Measurements from ENCODE around the gene CAMTA1.
A peak's percentile ranks its signal among the peaks of the same experiment; 100 is the strongest.

Gene CAMTA1

GRCh38 chr1:7549277-7550161 lies 764.3 kb downstream of the CAMTA1 start:
- peaks cover 68% of the 10 kb centered on the region for H3K4me1 ChIP-seq
- TF ChIP-seq Cebpa-rat (IDR thresholded peaks at IDR 0.05): no peak
- no peaks in the 10 kb centered on the region for H3K27me3 ChIP-seq
- peak overlapping the region; percentile 67 for H3K9ac ChIP-seq
- H3K27ac ChIP-seq: peak overlapping the region; percentile 89
- H4K20me1 ChIP-seq: no peaks in the 10 kb centered on the region
- peak overlapping the region; percentile 47 for H3K4me3 ChIP-seq
- no peaks in the 10 kb centered on the region for H3K36me3 ChIP-seq
- H3K9me3 ChIP-seq: peaks cover 14% of the 10 kb centered on the region
- peak overlapping the region; percentile 99 for H3K4me2 ChIP-seq

- Histone ChIP-seq H3K27me3 (no peaks in the 10 kb centered on the region), H4K20me1 (no peaks in the 10 kb centered on the region), H3K36me3 (no peaks in the 10 kb centered on the region), H3K9ac (peak overlapping the region; percentile 67), H3K4me3 (no peak overlapping the region), H3K9me3 (peaks cover 12% of the 10 kb centered on the region), H3K4me1 (peaks cover 76% of the 10 kb centered on the region), H3K4me2 (peak overlapping the region; percentile 99), H3K27ac (peak overlapping the region; percentile 89)
- TF ChIP-seq Cebpa-rat (IDR thresholded peaks at IDR 0.05): no peak
Observed at GRCh38 chr1:7550261-7550865, 765.1 kb downstream of the CAMTA1 start.

DNA sequence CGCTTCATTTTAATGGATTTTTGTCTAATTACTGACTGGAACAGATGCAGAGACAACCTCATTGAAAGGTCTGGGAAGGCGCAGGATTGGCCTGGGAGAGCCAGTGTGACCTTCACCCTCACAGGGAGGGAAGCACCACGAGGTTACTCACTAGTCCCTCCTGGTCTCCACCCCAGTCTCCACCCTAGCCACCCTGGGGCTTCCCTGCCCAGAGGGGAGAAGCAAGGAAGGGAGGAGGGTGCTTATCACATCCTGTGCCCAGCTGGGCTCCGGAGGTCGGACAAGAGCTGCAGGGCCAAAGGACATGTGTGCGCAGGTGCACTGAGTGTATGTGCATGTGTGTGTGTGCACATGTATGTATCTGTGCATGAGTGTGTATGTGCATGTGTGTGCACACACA lies 765.7 kb downstream of the CAMTA1 start:
- H3K27me3 ChIP-seq: no peaks in the 10 kb centered on the region
- peaks cover 12% of the 10 kb centered on the region for H3K9me3 ChIP-seq
- peaks cover 83% of the 10 kb centered on the region for H3K4me1 ChIP-seq
- H3K36me3 ChIP-seq: no peaks in the 10 kb centered on the region
- peak overlapping the region; percentile 99 for H3K4me2 ChIP-seq
- no peak for TF ChIP-seq Cebpa-rat (IDR thresholded peaks at IDR 0.05)
- peak overlapping the region; percentile 89 for H3K27ac ChIP-seq
- H4K20me1 ChIP-seq: no peaks in the 10 kb centered on the region
- H3K9ac ChIP-seq: no peak overlapping the region
- H3K4me3 ChIP-seq: no peak overlapping the region

DNA sequence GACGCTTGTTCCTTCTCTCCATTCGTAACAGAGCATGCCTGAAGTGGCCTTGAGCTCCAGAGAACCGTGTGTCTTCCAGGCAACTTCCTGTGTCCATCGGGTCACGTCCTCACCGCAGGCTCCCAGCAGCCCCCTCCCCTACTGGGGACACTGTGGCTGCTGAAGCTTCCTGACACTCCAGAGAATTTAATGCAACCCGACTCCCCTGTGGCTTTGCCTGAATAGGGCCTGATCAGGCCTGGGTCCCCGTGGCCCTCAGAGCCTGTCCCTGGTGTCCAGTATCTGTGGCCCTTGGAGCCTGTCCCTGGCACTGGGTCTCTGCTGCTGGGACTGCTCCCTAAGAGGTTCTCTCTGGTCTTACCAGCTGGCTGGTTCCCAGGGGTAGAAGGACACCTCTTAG lies 766.2 kb downstream of the CAMTA1 start:
- no peaks in the 10 kb centered on the region for H4K20me1 ChIP-seq
- H3K4me1 ChIP-seq: peaks cover 87% of the 10 kb centered on the region
- peak overlapping the region; percentile 46; the same call in 1 of the 2 replicates for H3K9ac ChIP-seq
- H3K27me3 ChIP-seq: no peaks in the 10 kb centered on the region
- no peak for TF ChIP-seq Cebpa-rat (IDR thresholded peaks at IDR 0.05)
- peaks cover 12% of the 10 kb centered on the region for H3K9me3 ChIP-seq
- peak overlapping the region; percentile 89 for H3K27ac ChIP-seq
- no peak overlapping the region for H3K4me3 ChIP-seq
- H3K36me3 ChIP-seq: no peaks in the 10 kb centered on the region
- H3K4me2 ChIP-seq: peak overlapping the region; percentile 99

DNA sequence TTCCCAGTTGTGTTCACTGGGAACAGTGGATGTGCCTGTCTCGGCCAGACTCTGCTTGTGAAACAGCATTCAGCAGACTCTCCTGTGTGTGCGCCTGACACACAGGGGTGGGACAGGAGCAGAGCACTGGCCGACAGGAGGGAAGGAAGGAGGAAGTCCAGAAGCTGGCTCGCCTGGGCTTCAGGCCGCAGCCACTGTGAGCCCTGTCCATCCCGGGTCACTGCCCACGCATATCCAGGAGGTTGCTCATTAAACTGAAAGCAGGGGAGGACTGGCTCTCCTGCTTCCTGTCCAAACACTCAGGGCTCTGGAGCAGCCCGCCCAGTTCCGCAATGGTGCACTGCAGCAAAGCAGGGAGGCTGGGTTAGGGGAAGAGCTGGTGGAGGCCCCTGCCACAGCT lies 767.1 kb downstream of the CAMTA1 start:
- TF ChIP-seq Cebpa-rat (IDR thresholded peaks at IDR 0.05): no peak
- peaks cover 12% of the 10 kb centered on the region for H3K9me3 ChIP-seq
- peak overlapping the region; percentile 89 for H3K27ac ChIP-seq
- H3K27me3 ChIP-seq: no peaks in the 10 kb centered on the region
- peak overlapping the region; percentile 46; the same call in 1 of the 2 replicates for H3K9ac ChIP-seq
- H3K4me2 ChIP-seq: peak overlapping the region; percentile 99
- no peaks in the 10 kb centered on the region for H4K20me1 ChIP-seq
- no peaks in the 10 kb centered on the region for H3K36me3 ChIP-seq
- H3K4me3 ChIP-seq: no peak overlapping the region
- peaks cover 97% of the 10 kb centered on the region for H3K4me1 ChIP-seq

DNA sequence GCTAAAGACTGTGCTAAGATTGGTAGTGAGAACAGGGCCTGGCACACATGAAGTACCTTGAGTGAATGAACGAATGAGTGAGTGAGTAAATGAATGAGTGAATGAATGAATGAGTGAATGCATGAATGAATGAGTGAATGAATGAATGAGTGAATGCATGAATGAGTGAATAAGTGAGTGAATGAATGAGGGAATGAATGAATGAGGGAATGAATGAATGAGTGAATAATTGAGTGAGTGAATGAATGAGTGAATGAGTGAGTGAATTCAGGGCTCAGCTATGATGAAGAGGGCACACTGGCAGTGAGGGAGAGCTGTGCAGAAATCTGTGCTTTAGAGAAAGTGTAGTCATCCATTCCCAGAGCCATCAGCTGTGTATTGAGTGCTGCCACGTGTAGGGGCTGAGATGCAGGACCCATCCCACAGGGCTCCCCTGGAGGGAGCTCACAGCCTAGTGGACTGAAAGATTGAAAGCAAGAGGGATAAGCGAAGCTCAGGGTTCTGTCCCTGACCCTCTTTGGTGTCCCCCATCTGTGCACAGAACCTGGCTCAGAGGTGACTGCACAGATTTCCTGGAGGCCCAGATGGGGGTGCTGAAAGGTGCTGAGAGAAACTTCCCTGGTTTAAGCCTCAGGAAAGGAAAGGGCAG lies 767.9 kb downstream of the CAMTA1 start:
- Histone ChIP-seq H3K4me2 (peak overlapping the region; percentile 99), H3K4me1 (peaks cover 100% of the 10 kb centered on the region), H3K9ac (peak overlapping the region; percentile 46; the same call in 1 of the 2 replicates), H3K27me3 (no peaks in the 10 kb centered on the region), H4K20me1 (no peaks in the 10 kb centered on the region), H3K27ac (peak overlapping the region; percentile 89), H3K36me3 (no peaks in the 10 kb centered on the region), H3K9me3 (peaks cover 12% of the 10 kb centered on the region), H3K4me3 (no peak overlapping the region)
- no peak for TF ChIP-seq Cebpa-rat (IDR thresholded peaks at IDR 0.05)

GRCh38 chr1:7554385-7555235 lies 769.4 kb downstream of the CAMTA1 start:
- Histone ChIP-seq H3K27me3 (no peaks in the 10 kb centered on the region), H4K20me1 (no peaks in the 10 kb centered on the region), H3K4me1 (peaks cover 100% of the 10 kb centered on the region), H3K36me3 (no peaks in the 10 kb centered on the region), H3K27ac (peak overlapping the region; percentile 89), H3K9ac (peak overlapping the region; percentile 71), H3K4me2 (peak overlapping the region; percentile 99), H3K4me3 (peak overlapping the region; percentile 56), H3K9me3 (peaks cover 12% of the 10 kb centered on the region)
- no peak for TF ChIP-seq Cebpa-rat (IDR thresholded peaks at IDR 0.05)

GRCh38 chr1:7555391-7556185 lies 770.3 kb downstream of the CAMTA1 start:
- peak overlapping the region; percentile 71 for H3K9ac ChIP-seq
- TF ChIP-seq Cebpa-rat (IDR thresholded peaks at IDR 0.05): no peak
- H3K4me1 ChIP-seq: peaks cover 100% of the 10 kb centered on the region
- H3K36me3 ChIP-seq: no peaks in the 10 kb centered on the region
- H4K20me1 ChIP-seq: no peaks in the 10 kb centered on the region
- peak overlapping the region; percentile 99 for H3K4me2 ChIP-seq
- H3K9me3 ChIP-seq: peaks cover 12% of the 10 kb centered on the region
- H3K4me3 ChIP-seq: peak overlapping the region; percentile 56
- no peaks in the 10 kb centered on the region for H3K27me3 ChIP-seq
- peak overlapping the region; percentile 89 for H3K27ac ChIP-seq
